IMR-90 (cell line): ENCODE results near the gene PIN1. TPM values are rescaled to one million over a fixed set of nuclear protein-coding genes. Genes with fewer than 3 reads are reported as not detected.
"Not testable (repeated sequence)": the region's sequence is repeated elsewhere in the genome, so short reads cannot be mapped to it uniquely, and the experiment has no call there.

Experiments
- ATAC-seq: fragments of 200-7000 bp; cut with Tn5 transposase; 2 replicates; pipeline ENCODE4 v1.9.1; 2020; ENCODE audit warnings: low read depth, mild to moderate bottlenecking, moderate library complexity
- BruUV-seq: library from RNA; stranded (reverse); fragments of 400-500 nt; replicated peaks from 2 replicates; lab custom pipeline; 2021; lab: Mats Ljungman, UMichigan
- CTCF ChIA-PET: fragments of 300-600 bp; formaldehyde crosslinking; extraction: SDS; loops from one replicate; lab custom pipeline; 2021; ENCODE audit warnings: antibody characterized with exemption; lab: Yijun Ruan, JAX
- POLR2A ChIA-PET: fragments of 300-600 bp; sonication (Branson Sonifier 250); formaldehyde crosslinking; loops from one replicate; lab custom pipeline; 2022; ENCODE audit warnings: antibody characterized with exemption; ENCODE audit not compliant: unreplicated experiment; lab: Charles Lee
- DNase-seq: peaks from one replicate; pipeline ENCODE4 v3.0.0; 2013
- H2AFZ ChIP-seq: replicated peaks from 2 replicates; pipeline ENCODE3; 2013; ENCODE audit warnings: low read length, mild to moderate bottlenecking; ENCODE audit not compliant: poor library complexity
- H2AK5ac ChIP-seq: 2 replicates; pipeline ENCODE4 v1.6.1; 2013; ENCODE audit warnings: low read depth, low read length, inconsistent platforms
- H2AK9ac ChIP-seq: replicated peaks from 2 replicates; pipeline ENCODE3; 2013; ENCODE audit warnings: mild to moderate bottlenecking, low read depth, low read length, moderate library complexity; ENCODE audit not compliant: poor library complexity
- H2BK120ac ChIP-seq: 2 replicates; pipeline ENCODE4 v1.6.1; 2013; ENCODE audit warnings: low read depth, low read length, inconsistent platforms
- H2BK15ac ChIP-seq: 3 replicates; pipeline ENCODE4 v1.6.1; 2013; ENCODE audit warnings: low read depth, low read length, inconsistent platforms
- H2BK20ac ChIP-seq: 2 replicates; pipeline ENCODE4 v1.6.1; 2013; ENCODE audit warnings: low read depth, mild to moderate bottlenecking, inconsistent platforms, low read length, moderate library complexity
- H2BK5ac ChIP-seq: 2 replicates; pipeline ENCODE4 v1.6.1; 2013; ENCODE audit warnings: mild to moderate bottlenecking, low read depth, low read length, inconsistent platforms; ENCODE audit not compliant: poor library complexity, severe bottlenecking
- H3K14ac ChIP-seq: replicated peaks from 2 replicates; pipeline ENCODE4 v1.6.1; 2013; ENCODE audit warnings: low read depth, low read length, inconsistent platforms
- H3K18ac ChIP-seq: 2 replicates; pipeline ENCODE4 v1.6.1; 2013; ENCODE audit warnings: low read depth, low read length, control low read depth
- H3K23ac ChIP-seq: 2 replicates; pipeline ENCODE4 v1.6.1; 2013; ENCODE audit warnings: low read depth, low read length, inconsistent platforms
- H3K27ac ChIP-seq: 2 replicates; pipeline ENCODE4 v1.5.1; 2013; ENCODE audit warnings: mild to moderate bottlenecking, control low read depth, low read length; ENCODE audit not compliant: insufficient read depth
- H3K27me3 ChIP-seq: 2 replicates; pipeline ENCODE4 v1.6.1; 2013; ENCODE audit warnings: low read length; ENCODE audit not compliant: control insufficient read depth, insufficient read depth
- H3K36me3 ChIP-seq: 2 replicates; pipeline ENCODE4 v1.6.1; 2013; ENCODE audit warnings: low read length, mixed read lengths; ENCODE audit not compliant: control insufficient read depth, insufficient read depth
- H3K4ac ChIP-seq: 2 replicates; pipeline ENCODE4 v1.6.1; 2013; ENCODE audit warnings: low read depth, low read length, inconsistent platforms
- H3K4me1 ChIP-seq: 2 replicates; pipeline ENCODE4 v1.6.1; 2013; ENCODE audit warnings: low read length, mixed read lengths; ENCODE audit not compliant: control insufficient read depth, insufficient read depth
- H3K4me2 ChIP-seq: 2 replicates; pipeline ENCODE4 v1.6.1; 2013; ENCODE audit warnings: low read depth, mild to moderate bottlenecking, control low read depth, low read length, moderate library complexity
- H3K4me3 ChIP-seq: 2 replicates; pipeline ENCODE4 v1.5.1; 2013; ENCODE audit warnings: low read depth, mild to moderate bottlenecking, control low read depth, low read length, moderate library complexity; ENCODE audit not compliant: insufficient read depth
- H3K56ac ChIP-seq: 2 replicates; pipeline ENCODE4 v1.6.1; 2013; ENCODE audit warnings: low read length, inconsistent platforms; ENCODE audit not compliant: insufficient read depth; ENCODE audit errors: extremely low read depth
- H3K79me1 ChIP-seq, 2 experiments: 2 replicates each; pipeline ENCODE4 v1.6.1; 2013; ENCODE audit warnings: low read length in 2 of 2, inconsistent platforms in 1 of 2, low read depth in 1 of 2
- H3K9ac ChIP-seq: 2 replicates; pipeline ENCODE4 v1.6.1; 2013; ENCODE audit warnings: low read depth, low read length, control low read depth
- H3K9me1 ChIP-seq: 2 replicates; pipeline ENCODE4 v1.6.1; 2013; ENCODE audit warnings: low read length, inconsistent platforms; ENCODE audit not compliant: insufficient read depth
- H3K9me3 ChIP-seq: 2 replicates; pipeline ENCODE4 v1.6.1; 2013; ENCODE audit warnings: low read length; ENCODE audit not compliant: control insufficient read depth, insufficient read depth
- H4K20me1 ChIP-seq: 2 replicates; pipeline ENCODE4 v1.6.1; 2013; ENCODE audit warnings: low read length, inconsistent platforms; ENCODE audit not compliant: insufficient read depth
- H4K5ac ChIP-seq: 2 replicates; pipeline ENCODE4 v1.6.1; 2013; ENCODE audit warnings: mild to moderate bottlenecking, low read depth, low read length, control low read depth
- H4K8ac ChIP-seq, 2 experiments: 2 replicates each; pipeline ENCODE4 v1.6.1; 2013; ENCODE audit warnings: low read depth in 2 of 2, low read length in 2 of 2, control low read depth in 1 of 2, inconsistent platforms in 1 of 2
- H4K91ac ChIP-seq: 2 replicates; pipeline ENCODE4 v1.6.1; 2013; ENCODE audit warnings: low read depth, low read length, inconsistent platforms; ENCODE audit not compliant: insufficient read depth
- WGBS, 2 experiments: methylation state at CpG; one replicate each; pipeline versions ENCODE4 v1.1.5 to v1.1.7; 2013; ENCODE audit warnings: missing lambda C conversion rate in 2 of 2; ENCODE audit not compliant: insufficient read length in 1 of 2; ENCODE audit errors: extremely low coverage in 2 of 2; 5-methylcytosine and 5-hydroxymethylcytosine counted together
- dilution Hi-C: fragments of 300-500 bp; cut with HindIII; formaldehyde crosslinking; loops from one replicate; pipeline ENCODE4 v1.14.3; 2018; ENCODE audit warnings: low sequenced_read_pairs; ENCODE audit not compliant: unreplicated experiment
- in situ Hi-C: fragments of 300-500 bp; cut with MboI; formaldehyde crosslinking; loops from 3 replicates; pipeline ENCODE4 v1.14.3; 2019; ENCODE audit warnings: low sequenced_read_pairs, inconsistent platforms, mixed read lengths
- intact Hi-C: fragments of 100-400 bp; cut with micrococcal nuclease; formaldehyde crosslinking; loops from 2 replicates; pipeline ENCODE4 v1.10.0; 2022
- polyA plus RNA-seq, 3 experiments: library from polyadenylated mRNA; depleted of rRNA; stranded (reverse); fragments of >200 nt; gene quantifications; 2 replicates each; pipeline ENCODE4 v1.2.3, GENCODE V29; 2012; ENCODE audit warnings: low replicate concordance in 1 of 3
- total RNA-seq: library from RNA; depleted of rRNA; stranded (reverse); fragments of >200 nt; gene quantifications from 2 replicates; pipeline ENCODE4 v1.2.3, GENCODE V29; 2012

The PIN1 gene
- total and polyA plus RNA-seq, 2 of the 4 experiments (the other 2 are of a cell fraction) = 76.0 to 105 TPM

DNA sequence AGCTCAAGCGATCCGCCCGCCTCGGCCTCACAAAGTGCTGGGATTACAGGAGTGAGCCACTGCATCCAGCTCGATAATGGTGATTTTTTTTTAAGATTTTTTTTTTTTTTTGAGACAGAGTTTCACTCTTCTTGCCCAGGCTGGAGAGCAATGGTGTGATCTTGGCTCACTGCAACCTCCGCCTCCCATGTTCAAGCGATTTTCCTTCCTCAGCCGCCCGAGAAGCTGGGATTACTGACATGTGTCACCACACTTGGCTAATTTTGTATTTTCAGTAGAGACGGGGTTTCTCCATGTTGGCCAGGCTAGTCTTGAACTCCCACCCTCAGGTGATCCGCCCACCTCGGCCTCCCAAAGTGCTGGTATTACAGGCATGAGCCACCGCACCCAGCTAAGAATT is 46.5 kb upstream of the PIN1 start:
- H2BK15ac ChIP-seq, H4K5ac ChIP-seq, in situ Hi-C loops, H3K4me3 ChIP-seq, H4K8ac ChIP-seq, H2BK5ac ChIP-seq, H3K9me1 ChIP-seq, H3K9ac ChIP-seq, H3K56ac ChIP-seq, H3K14ac ChIP-seq, H2AK9ac ChIP-seq, H3K18ac ChIP-seq, H3K9me3 ChIP-seq, H3K4me2 ChIP-seq, H4K91ac ChIP-seq, H2BK20ac ChIP-seq, ATAC-seq, BruUV-seq, H3K36me3 ChIP-seq, H3K27ac ChIP-seq, H3K27me3 ChIP-seq, DNase-seq, H3K4ac ChIP-seq, H4K20me1 ChIP-seq, dilution Hi-C loops, H2BK120ac ChIP-seq, H3K4me1 ChIP-seq, intact Hi-C loops, H3K23ac ChIP-seq, CTCF ChIA-PET, H2AFZ ChIP-seq, POLR2A ChIA-PET, H2AK5ac ChIP-seq: not testable (repeated sequence)
- no CpG with 5 or more reads among the region's 13 CpGs for WGBS, 2 experiments
- H3K79me1 ChIP-seq = peaks cover 7 to 16% of the 10 kb centered on the region in 2 experiments
